HG03378 (cell line): ENCODE results near the gene ZNF17.
A peak's percentile ranks its signal among the peaks of the same experiment; 100 is the strongest.

Source experiments
- ATAC-seq: cut with Tn5 transposase; IDR thresholded peaks from one replicate; pipeline ENCODE4 v1.9.1; 2021; ENCODE audit warnings: mild to moderate bottlenecking, moderate library complexity; ENCODE audit not compliant: unreplicated experiment

Gene ZNF17

DNA sequence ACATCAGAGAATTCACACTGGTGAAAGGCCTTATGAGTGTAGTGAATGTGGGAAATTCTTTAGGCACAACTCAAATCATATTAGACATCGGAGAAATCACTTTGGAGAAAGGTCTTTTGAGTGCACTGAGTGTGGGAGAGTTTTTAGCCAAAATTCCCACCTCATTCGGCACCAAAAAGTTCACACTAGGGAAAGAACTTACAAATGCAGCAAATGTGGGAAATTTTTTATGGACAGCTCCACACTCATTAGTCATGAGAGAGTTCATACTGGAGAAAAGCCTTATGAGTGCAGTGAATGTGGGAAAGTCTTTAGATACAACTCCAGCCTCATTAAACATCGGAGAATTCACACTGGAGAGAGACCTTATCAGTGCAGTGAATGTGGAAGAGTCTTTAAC is 10.1 kb downstream of the ZNF17 start:
- no peak for ATAC-seq

DNA sequence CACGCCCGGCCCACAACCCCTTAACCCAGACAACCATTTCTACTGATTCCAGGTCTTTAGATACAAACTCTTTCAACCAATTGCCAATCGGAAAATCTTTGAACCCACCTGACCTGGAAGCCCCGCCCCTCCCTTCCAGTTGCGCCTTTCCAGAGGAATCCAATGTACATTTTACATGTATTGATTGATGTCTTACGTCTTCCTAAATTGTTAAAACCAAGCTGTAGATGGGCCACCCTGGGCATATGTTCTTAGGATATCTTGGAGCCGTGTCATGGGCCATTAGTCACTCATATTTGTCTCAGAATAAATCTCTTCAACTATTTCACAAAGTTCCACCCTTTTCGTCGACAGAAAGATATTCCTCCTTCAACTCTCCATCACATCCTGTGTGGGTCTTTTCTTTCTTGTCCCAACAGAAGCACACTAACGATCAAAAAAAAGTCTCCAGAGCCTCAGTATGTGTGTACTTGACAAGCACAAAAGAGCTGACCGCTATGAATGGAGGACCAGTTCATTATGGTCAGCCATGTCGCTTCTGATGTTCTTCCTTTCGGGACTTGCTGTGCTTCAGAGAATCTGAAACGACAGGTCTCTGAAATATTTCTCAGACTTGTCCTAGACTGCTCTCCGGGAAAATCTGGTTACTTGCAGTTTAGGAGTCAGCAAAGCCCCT is 23.6 kb downstream of the ZNF17 start:
- ATAC-seq = no peak

DNA sequence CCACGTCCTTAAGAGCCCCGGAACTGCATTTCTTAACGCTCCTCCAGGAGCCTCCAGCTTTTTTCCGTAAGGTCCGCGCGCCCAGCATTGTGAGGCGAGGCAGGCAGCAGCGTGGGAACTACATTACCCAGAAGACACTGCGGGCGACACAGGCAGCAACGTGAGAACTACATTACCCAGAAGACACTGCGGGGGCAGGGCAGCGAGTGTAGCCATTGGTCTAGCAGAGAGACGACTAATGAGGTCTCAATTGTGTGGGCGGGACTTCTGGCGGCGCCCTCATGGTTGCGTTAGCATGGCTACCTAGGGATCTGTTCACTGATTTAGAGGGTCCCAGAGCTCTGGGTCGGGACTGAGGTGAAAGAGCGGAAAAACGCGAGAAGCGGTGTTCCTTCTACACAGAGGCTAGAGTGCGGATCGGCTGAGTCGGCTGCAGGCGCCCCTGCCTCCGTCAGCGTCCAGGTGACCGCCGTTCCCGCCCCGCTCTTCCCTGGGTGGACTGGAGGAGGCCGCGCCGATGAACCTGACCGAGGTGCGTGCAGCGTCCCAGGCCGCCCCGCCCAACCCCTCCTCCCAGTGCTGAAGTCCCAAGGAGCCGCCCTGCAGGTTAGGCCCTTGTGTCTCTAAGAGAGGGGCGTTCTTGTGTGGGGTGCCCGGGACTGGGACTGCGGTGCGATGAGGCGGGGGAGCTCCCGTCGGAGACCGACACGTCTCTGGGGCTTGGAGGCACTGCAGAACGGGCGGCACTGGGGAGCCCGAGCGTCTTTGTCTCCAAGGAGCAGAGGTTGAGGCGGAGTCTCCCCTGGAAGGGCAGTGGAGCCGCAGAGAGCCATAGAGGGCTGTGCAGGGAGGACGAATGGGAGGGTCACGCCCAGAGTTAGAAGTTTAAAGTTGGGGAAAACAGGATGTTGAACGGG is 24.4 kb downstream of the ZNF17 start, which contains the start of gene ZNF749:
Gene ZNF749 (plus strand): TSS at position 264 of the 917 bp plus-strand sequence. CDS start 254 bp downstream, at position 518.
- peak; percentile 97 for ATAC-seq

DNA sequence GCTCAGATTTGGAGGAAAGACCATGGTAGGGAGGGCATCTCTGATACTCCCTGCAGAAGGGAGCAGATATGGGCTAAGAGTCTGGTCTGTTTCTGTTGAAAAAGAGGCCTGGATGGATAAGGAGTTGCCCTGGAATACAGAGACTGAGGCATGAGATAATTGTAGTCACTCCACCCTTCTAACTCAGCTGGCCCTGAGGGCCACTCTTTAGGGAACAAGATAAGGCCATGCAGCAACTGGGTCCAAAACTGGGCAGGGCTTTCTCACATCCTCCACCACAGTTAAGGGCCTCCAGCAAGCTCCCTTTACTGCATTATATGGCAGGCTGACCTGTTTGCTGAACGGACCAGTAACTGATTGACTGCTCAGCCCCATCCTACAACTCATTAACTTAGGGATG is 25.5 kb downstream of the ZNF17 start:
- no peak for ATAC-seq

DNA sequence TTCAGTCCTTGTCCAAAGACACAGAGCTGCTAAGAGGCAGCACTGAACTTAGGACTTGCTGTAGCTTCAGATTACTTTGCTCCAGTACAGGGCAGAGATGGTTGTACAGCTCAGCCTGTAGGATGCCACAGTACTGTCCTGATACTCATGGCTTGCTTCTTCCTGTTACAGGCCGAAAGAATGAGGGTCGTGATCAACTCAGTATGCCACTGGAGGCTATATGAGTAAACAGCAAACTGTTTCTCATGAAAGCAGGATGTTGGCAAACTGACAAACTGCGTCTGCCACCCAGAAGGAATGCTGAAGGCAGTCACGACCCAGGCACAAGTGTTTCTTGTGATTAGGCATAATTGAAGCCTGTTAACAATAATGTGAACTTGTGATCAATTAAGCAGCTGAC is 27.0 kb downstream of the ZNF17 start:
- no peak for ATAC-seq

DNA sequence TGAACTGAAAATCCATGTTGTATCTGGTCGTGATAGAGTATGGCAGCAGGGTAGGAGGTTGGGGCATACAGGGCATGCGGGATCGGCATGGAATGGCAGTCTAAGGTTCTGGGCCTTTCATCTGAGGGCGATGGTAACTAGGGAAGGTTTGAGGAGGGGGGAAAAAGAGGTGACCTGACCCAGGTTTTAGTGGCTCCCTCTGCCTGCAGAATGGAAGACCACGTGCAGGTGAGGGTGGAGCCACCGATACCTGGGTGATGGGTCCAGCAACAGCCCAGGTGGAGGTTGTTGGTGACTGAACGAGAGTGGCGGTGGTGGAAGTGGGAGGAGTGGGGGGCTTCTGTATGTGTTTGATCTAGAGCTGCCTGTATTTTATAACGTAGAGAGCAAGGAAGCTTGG is 28.0 kb downstream of the ZNF17 start:
- no peak for ATAC-seq

DNA sequence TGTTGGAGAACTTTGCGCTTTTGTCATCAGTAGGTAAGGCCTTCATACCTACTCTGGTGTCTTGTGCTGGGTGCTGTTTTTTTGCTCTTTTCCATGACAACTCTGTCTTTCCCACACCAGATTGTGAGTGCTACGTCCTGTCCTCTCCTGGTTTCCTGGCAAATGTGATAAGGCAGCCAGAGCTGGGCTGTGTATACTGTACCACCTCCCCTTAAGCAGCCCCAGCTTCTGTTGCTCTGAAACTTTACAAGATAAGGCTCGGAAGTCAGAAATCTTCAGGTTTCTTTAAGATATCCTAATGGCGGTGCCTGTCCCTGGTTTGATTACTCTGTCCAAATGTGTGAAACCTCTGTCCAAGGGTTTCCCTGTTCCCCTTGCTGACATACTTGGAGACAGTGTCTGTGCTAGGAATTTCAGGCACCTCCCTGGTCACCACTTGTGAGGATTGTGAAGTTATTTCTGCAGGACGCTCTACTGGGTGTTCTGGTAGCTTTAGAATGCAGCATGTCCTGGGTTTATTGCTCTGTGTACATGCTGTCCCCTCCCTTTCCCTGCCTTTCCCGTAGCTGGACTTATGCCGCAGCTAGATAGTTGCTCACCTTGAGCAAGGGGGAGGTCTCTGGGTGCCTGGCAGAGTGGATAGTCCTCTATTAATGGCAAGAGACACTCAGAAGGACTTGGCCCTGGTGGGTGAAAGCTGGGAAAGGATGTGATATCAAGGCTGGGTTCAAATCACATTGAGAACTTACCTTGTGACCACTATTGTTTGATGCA is 31.2 kb downstream of the ZNF17 start:
- ATAC-seq = no peak

DNA sequence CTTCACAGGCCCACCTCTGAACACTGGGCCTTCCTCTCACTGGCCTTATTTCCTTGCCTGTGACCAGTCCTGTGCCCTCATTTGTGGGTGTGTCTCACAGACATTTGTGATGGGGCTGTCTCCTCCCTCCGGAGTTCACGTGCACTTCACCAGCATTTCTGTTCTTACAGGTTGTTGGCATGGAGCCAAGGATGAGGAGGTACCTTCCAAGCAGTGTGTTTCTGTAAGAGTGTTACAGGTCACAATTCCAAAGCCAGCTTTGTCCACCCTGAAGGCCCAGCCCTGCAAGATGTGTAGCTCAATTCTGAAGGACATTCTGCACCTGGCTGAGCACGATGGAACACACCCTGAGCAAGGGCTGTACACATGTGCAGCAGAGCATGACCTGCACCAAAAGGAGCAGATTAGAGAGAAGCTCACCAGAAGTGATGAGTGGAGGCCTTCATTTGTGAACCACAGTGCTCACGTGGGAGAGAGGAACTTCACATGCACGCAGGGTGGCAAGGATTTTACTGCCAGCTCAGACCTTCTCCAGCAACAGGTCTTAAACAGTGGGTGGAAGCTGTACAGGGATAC is 32.2 kb downstream of the ZNF17 start:
- no peak for ATAC-seq

DNA sequence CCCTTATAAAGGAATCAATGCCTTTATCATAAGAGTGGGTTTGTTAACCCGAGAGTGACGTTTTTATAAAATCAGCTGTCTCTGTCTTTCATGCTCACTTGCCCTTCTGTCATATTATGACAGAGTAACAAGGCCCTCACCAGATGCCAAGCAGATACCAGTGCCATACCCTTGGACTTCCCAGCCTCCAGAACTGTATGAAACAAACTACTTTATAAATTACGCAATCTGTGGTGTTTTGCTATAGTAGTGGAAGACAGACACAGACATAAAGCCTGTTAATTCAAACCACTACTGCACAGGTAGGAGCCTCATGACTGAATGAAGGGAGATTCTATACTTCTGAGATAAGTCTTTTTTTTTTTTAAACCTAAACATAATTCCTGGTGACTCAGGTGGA is 41.3 kb downstream of the ZNF17 start:
- no peak for ATAC-seq

DNA sequence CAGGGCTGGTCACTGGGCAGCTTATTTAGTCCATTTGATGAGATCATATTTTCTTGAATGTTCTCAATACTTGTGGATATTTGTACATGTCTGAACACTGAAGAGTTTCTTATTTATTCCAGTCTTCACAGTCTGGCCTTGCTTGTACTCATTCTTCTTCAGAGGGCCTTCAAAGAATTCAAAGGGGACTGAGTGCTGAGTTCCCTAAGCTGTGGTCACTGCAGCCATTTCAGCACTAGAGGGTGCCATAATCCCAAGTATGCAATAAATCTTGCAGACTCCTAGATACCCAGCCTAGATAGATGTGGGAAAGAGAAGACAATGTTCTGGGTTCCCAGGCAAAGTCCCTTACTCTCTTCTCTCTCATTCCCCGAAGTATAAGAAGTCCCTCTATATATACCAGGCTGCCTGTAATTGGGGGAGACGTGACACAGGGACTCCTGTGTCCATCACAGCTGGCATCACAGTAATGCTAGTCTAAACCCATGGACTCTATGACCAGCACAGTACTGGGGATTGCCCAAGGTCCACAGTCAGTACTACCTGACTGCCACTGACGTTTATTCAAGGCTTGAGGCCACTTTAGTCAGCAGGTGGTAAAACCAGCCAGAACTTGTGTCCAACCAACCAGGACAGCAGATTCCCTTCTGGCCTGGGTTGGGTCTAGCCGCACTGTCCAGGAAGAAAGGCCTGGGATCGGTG is 54.9 kb downstream of the ZNF17 start:
- no peak for ATAC-seq

DNA sequence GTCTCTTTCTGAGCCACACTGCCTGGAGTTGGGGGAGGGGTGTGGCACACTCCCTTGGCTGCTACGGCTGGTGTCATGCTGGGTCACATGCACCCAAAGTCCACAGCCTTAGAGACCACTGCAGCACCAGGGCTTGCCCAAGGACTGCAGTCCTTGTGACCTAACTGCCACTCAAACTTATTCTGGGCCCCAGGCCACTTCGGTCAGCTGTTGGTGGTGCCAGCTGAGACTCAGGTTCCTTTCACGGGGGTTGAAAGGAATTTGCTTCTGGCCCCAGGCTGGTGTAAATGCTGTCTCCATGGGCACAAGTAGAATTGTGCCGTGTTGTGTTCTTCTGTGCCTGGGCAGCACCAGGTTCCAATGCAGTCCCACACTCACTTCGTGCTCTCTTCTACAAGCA is 55.5 kb downstream of the ZNF17 start:
- ATAC-seq = no peak
